Activated naive CD4-positive, alpha-beta T cell treated with anti-CD3 and anti-CD28 coated beads for 36 hours (primary cell): Measurements from ENCODE around the gene OR6C3. TPM values are rescaled to one million over a fixed set of nuclear protein-coding genes. Genes with fewer than 3 reads are reported as not detected.
"Not testable (repeated sequence)": the region's sequence is repeated elsewhere in the genome, so short reads cannot be mapped to it uniquely, and the experiment has no call there.

Source experiments
- CTCF ChIA-PET: fragments of 350-600 bp; sonication (Branson Sonifier 250); formaldehyde crosslinking; loops from one replicate; lab custom pipeline; 2021; ENCODE audit warnings: antibody characterized with exemption; lab: Charles Lee
- DNase-seq: peaks from one replicate; pipeline ENCODE4 v3.0.0-alpha.2; 2020
- H3K27ac Mint-ChIP-seq: one replicate; pipeline ENCODE4 v1.8.0; 2021; ENCODE audit warnings: mild to moderate bottlenecking, mixed read lengths
- H3K27me3 Mint-ChIP-seq: one replicate; pipeline ENCODE4 v1.8.0; 2021; ENCODE audit warnings: low read depth, mixed read lengths
- H3K36me3 Mint-ChIP-seq: one replicate; pipeline ENCODE4 v1.8.0; 2021; ENCODE audit warnings: low read depth, mixed read lengths
- H3K4me1 Mint-ChIP-seq: one replicate; pipeline ENCODE4 v1.8.0; 2021; ENCODE audit warnings: low read depth, mixed read lengths
- H3K4me3 Mint-ChIP-seq: one replicate; pipeline ENCODE4 v1.8.0; 2021; ENCODE audit warnings: mild to moderate bottlenecking, moderate library complexity, mixed read lengths
- H3K9me3 Mint-ChIP-seq: one replicate; pipeline ENCODE4 v1.8.0; 2021; ENCODE audit warnings: mixed read lengths
- intact Hi-C: fragments of 100-400 bp; cut with micrococcal nuclease; formaldehyde crosslinking; loops from one replicate; pipeline ENCODE4 v1.15.1; 2023
- total RNA-seq, 2 experiments: library from RNA; stranded (reverse); gene quantifications; one replicate each; pipeline ENCODE4 v1.2.3, GENCODE V29; 2021

The OR6C3 gene
- not detected for total RNA-seq

DNA sequence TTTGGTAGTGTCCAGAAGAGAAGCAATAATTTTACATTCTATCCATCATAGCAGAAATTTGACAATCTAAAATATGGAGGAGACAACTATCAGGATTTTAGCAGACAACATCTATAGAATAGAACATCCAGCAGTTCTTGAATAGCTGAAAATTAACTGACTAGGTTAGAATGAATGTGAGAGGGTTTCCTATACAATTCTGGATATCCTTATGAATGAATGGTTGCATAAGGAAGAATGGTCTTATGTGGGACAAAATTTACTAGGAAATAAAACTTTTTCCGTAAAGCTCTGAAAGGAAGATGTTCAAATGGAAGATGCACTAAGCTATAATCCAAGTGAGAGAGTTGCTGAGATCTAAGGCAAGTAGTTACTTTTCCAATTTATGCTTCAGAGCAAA lies at the start of gene OR6C3:
Gene OR6C3 (plus strand): TSS at position 301 of the 400 bp plus-strand sequence. CDS start 955 bp downstream, outside the sequence.
- CTCF ChIA-PET: interaction anchor here (0.6 kb wide), 1 partner anchor 289 kb away, joined by 3 read pairs; no protein-coding TSS in a partner anchor
- H3K27me3 Mint-ChIP-seq: peaks cover 11% of the 10 kb centered on the region
- DNase-seq: no peak
- H3K4me1 Mint-ChIP-seq: no peaks in the 10 kb centered on the region
- no peak within 1 kb of the TSS for H3K27ac Mint-ChIP-seq
- intact Hi-C loops: no loop called here
- no peaks in the 10 kb centered on the region for H3K9me3 Mint-ChIP-seq
- H3K36me3 Mint-ChIP-seq: no peaks in the 10 kb centered on the region
- no peak within 1 kb of the TSS for H3K4me3 Mint-ChIP-seq

DNA sequence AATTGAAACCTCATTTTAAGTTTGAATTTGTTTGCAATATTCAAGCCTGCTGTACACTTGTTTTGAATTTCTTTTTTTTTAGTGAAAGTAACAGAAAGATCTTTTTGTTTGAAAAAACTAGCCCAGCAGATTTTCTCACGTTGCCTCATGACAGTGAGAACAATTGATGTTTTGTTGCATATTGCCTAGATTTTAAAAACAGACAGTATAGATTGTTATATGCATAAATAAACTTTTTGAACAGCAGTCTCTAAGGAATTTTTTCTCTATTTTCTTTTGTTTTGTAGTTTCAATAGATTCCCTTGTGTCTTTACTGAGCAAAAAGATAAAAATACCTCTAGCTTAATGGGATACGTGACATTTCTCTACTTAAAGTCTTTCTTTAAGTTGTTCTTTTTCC lies 49.6 kb upstream of the OR6C3 start:
- intact Hi-C loops: no loop called here
- no peaks in the 10 kb centered on the region for H3K36me3 Mint-ChIP-seq
- H3K4me1 Mint-ChIP-seq: no peaks in the 10 kb centered on the region
- H3K27ac Mint-ChIP-seq: no peak overlapping the region
- DNase-seq: no peak
- H3K27me3 Mint-ChIP-seq: peaks cover 15% of the 10 kb centered on the region
- H3K4me3 Mint-ChIP-seq: no peak overlapping the region
- CTCF ChIA-PET: no interaction called here
- no peaks in the 10 kb centered on the region for H3K9me3 Mint-ChIP-seq

DNA sequence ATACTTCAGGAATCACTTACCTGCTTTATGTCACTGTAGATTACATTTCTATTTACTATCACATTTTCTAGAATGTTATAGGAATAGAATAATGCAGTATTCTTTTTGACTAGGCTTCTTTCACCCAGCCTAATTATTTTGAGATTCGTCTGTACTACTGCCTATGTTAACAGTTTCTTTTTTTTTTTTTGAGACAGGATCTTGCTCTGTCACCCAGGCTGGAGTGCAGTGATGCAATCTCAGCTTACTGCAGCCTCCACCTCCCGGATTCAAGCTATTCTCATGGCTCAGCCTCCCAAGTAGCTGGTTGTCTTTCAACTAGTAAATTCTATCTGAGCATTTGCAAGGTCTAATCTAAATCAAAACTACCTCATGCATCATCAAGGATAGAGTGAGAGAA lies 40.5 kb upstream of the OR6C3 start:
- Mint-ChIP-seq H3K4me1 (no peaks in the 10 kb centered on the region), H3K36me3 (no peaks in the 10 kb centered on the region), H3K27ac (no peak overlapping the region), H3K27me3 (peaks cover 8% of the 10 kb centered on the region), H3K4me3 (no peak overlapping the region), H3K9me3 (no peaks in the 10 kb centered on the region)
- intact Hi-C loops: no loop called here
- DNase-seq: no peak
- CTCF ChIA-PET: interaction anchor here (0.8 kb wide), 1 partner anchor 263 kb away, joined by 4 read pairs; no protein-coding TSS in a partner anchor

DNA sequence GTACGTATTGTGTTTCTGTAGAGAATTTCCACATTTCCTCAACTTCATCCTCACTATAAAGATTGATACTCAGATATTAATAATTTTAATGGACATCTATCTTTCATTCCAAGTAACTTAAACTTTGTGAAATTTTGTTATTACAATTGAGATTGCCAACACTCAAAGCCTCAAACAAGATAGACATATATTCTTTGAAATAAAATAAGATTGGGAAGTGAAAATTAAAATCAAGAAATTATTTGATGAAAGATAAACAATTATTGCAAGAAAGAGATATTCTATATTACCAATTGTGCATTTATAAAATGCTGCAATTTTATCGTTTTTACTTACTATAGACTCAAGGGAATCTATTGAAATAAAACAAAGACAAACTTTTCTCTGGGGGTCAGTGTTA lies 34.1 kb upstream of the OR6C3 start, which contains the start of gene OR6C6:
Gene OR6C6 (minus strand): TSS at position 101 of the 400 bp plus-strand sequence. CDS start 1,337 bp downstream, outside the sequence.
- Mint-ChIP-seq H3K36me3 (no peaks in the 10 kb centered on the region), H3K4me3 (no peak within 1 kb of the TSS), H3K9me3 (no peaks in the 10 kb centered on the region), H3K27me3 (peaks cover 7% of the 10 kb centered on the region), H3K4me1 (no peaks in the 10 kb centered on the region), H3K27ac (no peak within 1 kb of the TSS)
- intact Hi-C loops: no loop called here
- DNase-seq: no peak
- CTCF ChIA-PET: no interaction called here

DNA sequence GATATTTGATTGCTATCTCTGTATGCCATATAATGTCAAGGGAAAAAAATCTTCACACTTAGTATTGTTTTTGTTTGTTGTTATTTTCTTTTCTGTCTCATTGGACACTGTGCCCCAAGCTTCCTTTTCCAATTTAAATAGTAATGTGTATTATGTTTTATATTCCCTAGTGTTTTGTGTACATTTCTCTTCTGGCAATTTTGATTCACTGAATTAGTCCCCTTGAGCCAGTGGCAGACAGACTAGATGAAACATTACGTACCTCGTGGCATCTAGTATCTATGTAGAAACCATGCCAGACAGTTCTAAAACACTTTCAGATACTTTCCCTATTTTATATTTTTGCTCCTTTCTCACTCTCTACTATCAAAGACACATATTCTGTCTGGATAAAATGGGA lies 16.5 kb upstream of the OR6C3 start, which contains the start of gene OR6C1:
Gene OR6C1 (plus strand): TSS at position 301 of the 400 bp plus-strand sequence. CDS start 6,257 bp downstream, outside the sequence.
- CTCF ChIA-PET: no interaction called here
- H3K27ac Mint-ChIP-seq: no peak within 1 kb of the TSS

DNA sequence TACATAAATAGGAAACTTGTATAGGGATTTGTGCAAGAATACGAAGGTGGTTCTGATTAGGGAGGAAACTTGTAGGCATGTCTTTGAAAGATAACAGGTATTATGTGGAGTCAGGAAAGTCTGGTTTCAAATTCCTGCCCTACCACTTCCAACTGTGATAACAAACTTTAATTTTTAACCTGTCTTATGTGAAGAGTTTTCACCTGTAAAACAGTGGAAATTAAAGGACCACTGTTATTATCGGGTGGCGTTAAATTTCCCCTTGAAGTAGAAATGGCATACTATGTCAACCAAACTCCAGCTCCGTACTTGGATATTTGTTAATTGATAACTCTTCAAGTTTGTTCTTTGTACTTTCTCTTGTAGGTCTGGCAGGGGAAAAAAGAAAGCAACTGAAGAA lies 10.3 kb upstream of the OR6C3 start:
- H3K4me1 Mint-ChIP-seq: no peaks in the 10 kb centered on the region
- H3K9me3 Mint-ChIP-seq: peaks cover 4% of the 10 kb centered on the region
- no peak overlapping the region for H3K4me3 Mint-ChIP-seq
- CTCF ChIA-PET: no interaction called here
- no peak for DNase-seq
- H3K27ac Mint-ChIP-seq: no peak overlapping the region
- H3K36me3 Mint-ChIP-seq: no peaks in the 10 kb centered on the region
- H3K27me3 Mint-ChIP-seq: peaks cover 10% of the 10 kb centered on the region
- intact Hi-C loops: no loop called here

More for the DNA sequence above, 16.5 kb upstream of the OR6C3 start, which contains the start of gene OR6C1:
- no peaks in the 10 kb centered on the region for H3K36me3 Mint-ChIP-seq
- intact Hi-C loops: no loop called here
- DNase-seq: no peak
- H3K4me1 Mint-ChIP-seq: no peaks in the 10 kb centered on the region
- H3K27me3 Mint-ChIP-seq: peaks cover 18% of the 10 kb centered on the region
- H3K9me3 Mint-ChIP-seq: peaks cover under 1% of the 10 kb centered on the region
- no peak within 1 kb of the TSS for H3K4me3 Mint-ChIP-seq

DNA sequence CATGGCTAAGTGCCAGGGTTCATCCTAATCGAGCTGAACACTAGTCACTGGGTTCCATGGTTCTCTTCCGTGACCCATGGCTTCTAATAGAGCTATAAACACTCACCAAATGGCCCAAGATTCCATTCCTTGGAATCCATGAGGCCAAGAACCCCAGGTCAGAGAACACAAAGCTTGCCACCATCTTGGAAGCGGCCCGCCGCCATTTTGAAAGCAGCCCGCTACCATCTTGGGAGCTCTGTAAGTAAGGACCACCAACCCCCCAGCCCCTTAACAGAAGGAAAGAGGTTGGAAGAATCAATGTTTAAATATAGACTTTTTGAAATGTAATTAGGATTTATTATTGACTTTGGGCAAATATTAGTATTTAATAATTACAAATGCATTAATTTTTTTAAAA lies 4.7 kb upstream of the OR6C3 start:
- H3K27ac Mint-ChIP-seq, H3K27me3 Mint-ChIP-seq, intact Hi-C loops, H3K4me3 Mint-ChIP-seq, H3K4me1 Mint-ChIP-seq, DNase-seq, CTCF ChIA-PET, H3K9me3 Mint-ChIP-seq, H3K36me3 Mint-ChIP-seq: not testable (repeated sequence)

DNA sequence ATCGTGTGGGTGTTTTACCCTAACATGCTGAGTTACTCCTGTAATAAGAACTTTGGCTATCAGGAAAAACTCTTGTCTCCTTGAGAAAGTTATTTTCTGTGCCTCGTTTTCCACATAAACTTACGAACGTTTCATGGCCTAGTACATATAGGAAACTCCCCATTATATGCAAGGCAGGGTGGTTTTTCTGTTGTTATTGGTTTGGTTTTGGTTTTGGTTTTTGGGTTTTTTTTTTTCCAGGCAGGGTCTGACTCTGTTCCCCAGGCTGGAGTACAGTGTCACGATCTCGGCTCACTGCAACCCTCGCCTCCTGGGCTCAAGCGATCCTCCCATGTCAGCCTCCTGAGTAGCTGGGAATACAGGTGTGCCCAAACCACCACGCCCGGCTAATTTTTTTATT lies 5.5 kb downstream of the OR6C3 start:
- Mint-ChIP-seq H3K4me1 (no peaks in the 10 kb centered on the region), H3K27me3 (peaks cover 19% of the 10 kb centered on the region), H3K27ac (no peak overlapping the region), H3K9me3 (no peaks in the 10 kb centered on the region), H3K4me3 (no peak overlapping the region), H3K36me3 (no peaks in the 10 kb centered on the region)
- intact Hi-C loops: no loop called here
- no peak for DNase-seq
- CTCF ChIA-PET: no interaction called here

DNA sequence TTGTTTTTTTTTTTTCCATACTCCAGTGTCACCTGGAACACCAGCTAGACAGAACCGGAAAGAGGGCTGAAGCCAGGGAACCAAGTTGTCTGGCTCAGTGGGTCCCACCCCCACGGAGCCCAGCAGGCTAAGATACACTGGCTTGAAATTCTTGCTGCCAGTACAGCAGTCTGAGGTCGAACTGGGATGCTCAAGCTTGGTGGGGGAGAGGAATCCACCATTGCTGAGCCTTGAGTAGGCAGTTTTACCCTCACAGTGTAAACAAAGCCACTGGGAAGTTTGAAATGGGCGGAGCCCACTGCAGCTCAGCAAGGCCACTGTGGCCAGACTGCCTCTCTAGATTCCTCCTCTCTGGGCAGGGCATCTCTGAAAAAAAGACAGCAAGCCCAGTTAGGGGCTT lies 24.8 kb downstream of the OR6C3 start:
- H3K4me3 Mint-ChIP-seq, H3K27ac Mint-ChIP-seq, H3K36me3 Mint-ChIP-seq, DNase-seq, H3K9me3 Mint-ChIP-seq, CTCF ChIA-PET, intact Hi-C loops, H3K4me1 Mint-ChIP-seq: not testable (repeated sequence)
- H3K27me3 Mint-ChIP-seq: peaks cover 24% of the 10 kb centered on the region

DNA sequence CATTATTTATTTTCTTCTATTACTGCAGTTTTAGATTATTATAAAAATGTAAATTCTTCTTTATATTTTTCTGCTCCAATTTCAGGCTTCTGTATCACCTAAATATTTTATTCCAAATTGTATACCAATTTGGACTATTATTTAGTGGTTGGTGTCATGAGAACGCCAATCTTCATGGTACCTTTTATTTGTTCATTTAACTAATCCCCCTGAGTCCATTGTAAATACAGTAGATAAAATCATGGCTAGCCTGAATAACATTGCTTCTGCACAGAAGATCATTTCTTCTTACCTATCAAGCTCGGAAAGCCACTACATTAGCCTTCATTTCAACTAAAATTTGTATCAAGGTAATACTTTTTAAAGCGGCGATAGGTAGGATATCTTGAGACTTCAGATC lies 32.1 kb downstream of the OR6C3 start, which contains the start of gene OR6C75:
Gene OR6C75 (plus strand): TSS at position 301 of the 400 bp plus-strand sequence. CDS start 2,136 bp downstream, outside the sequence.
- intact Hi-C loops: no loop called here
- H3K9me3 Mint-ChIP-seq: no peaks in the 10 kb centered on the region
- CTCF ChIA-PET: interaction anchor here (1.0 kb wide), 1 partner anchor 256 kb away, joined by 4 read pairs; no protein-coding TSS in a partner anchor
- no peak within 1 kb of the TSS for H3K4me3 Mint-ChIP-seq
- H3K36me3 Mint-ChIP-seq: no peaks in the 10 kb centered on the region
- peaks cover 21% of the 10 kb centered on the region for H3K27me3 Mint-ChIP-seq
- no peak for DNase-seq
- H3K27ac Mint-ChIP-seq: no peak within 1 kb of the TSS
- no peaks in the 10 kb centered on the region for H3K4me1 Mint-ChIP-seq

DNA sequence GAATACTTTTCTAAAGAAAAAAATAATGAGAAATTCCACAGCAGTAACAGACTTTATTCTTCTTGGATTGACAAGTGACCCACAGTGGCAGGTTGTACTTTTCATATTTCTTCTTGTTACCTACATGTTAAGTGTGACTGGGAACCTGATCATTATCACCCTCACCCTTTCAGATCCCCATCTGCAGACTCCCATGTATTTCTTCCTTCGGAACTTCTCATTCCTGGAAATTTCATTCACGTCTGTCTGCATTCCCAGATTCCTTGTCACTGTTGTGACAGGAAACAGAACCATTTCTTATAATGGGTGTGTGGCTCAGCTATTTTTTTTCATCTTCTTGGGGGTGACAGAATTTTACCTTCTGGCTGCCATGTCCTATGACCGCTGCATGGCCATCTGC lies 34.5 kb downstream of the OR6C3 start:
- intact Hi-C loops: no loop called here

DNA sequence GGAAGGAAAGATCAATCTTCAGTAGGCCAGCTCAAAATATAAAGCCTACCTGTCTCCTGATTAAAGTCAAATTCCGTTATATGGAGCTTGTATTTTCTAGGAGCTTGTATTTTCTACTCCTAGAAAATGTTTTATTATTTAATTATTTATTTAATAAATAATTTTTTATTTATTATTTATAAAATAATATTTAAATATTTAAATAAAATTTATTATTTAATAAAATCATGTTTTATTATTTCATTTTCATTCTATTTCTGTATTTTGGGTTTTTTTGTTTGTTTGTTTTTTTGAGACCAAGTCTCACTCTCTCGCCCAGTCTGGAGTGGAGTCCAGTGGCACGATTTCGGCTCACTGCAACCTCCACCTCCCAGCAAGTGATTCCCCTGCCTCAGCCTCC lies 42.0 kb downstream of the OR6C3 start:
- no peaks in the 10 kb centered on the region for H3K36me3 Mint-ChIP-seq
- peaks cover 2% of the 10 kb centered on the region for H3K27me3 Mint-ChIP-seq
- no peak for DNase-seq
- no peak overlapping the region for H3K4me3 Mint-ChIP-seq
- intact Hi-C loops: no loop called here
- H3K27ac Mint-ChIP-seq: no peak overlapping the region
- CTCF ChIA-PET: no interaction called here
- H3K4me1 Mint-ChIP-seq: no peaks in the 10 kb centered on the region
- H3K9me3 Mint-ChIP-seq: no peaks in the 10 kb centered on the region

More for the DNA sequence above, 34.5 kb downstream of the OR6C3 start:
- Mint-ChIP-seq H3K4me3 (no peak overlapping the region), H3K4me1 (no peaks in the 10 kb centered on the region), H3K36me3 (no peaks in the 10 kb centered on the region), H3K9me3 (no peaks in the 10 kb centered on the region), H3K27ac (no peak overlapping the region), H3K27me3 (peaks cover 13% of the 10 kb centered on the region)
- DNase-seq: no peak
- CTCF ChIA-PET: no interaction called here
